OCI-LY3 (cell line): Measurements from ENCODE around the gene KCNIP1.

Experiments used
- H2AFZ ChIP-seq: fragments of 200-600, 300-600 bp; shearing (Covaris generic); 2 replicates; pipeline ENCODE4 v1.6.0; 2014; ENCODE audit warnings: antibody characterized with exemption, low read depth, low read length
- H3K27ac ChIP-seq: fragments of 200-600, 300-600 bp; sonication (generic); 2 replicates; pipeline ENCODE4 v1.5.1; 2014; ENCODE audit warnings: mild to moderate bottlenecking, low read length, moderate library complexity, mixed read lengths
- H3K27me3 ChIP-seq: fragments of 200-600, 300-600 bp; sonication (generic); 2 replicates; pipeline ENCODE4 v1.6.1; 2014; ENCODE audit warnings: low read depth, low read length, mixed read lengths
- H3K36me3 ChIP-seq: fragments of 200-600, 300-600 bp; sonication (generic); replicated peaks from 2 replicates; pipeline ENCODE3; 2014; ENCODE audit warnings: low read depth, low read length, mixed read lengths
- H3K4me1 ChIP-seq: fragments of 300-600, 200-600 bp; sonication (generic); 2 replicates; pipeline ENCODE4 v1.6.1; 2014; ENCODE audit warnings: low read length, mixed read lengths
- H3K4me2 ChIP-seq: fragments of 200-600, 300-600 bp; sonication (generic); 2 replicates; pipeline ENCODE4 v1.6.1; 2014; ENCODE audit warnings: low read length, mixed read lengths
- H3K4me3 ChIP-seq: fragments of 300-600, 200-600 bp; sonication (generic); 2 replicates; pipeline ENCODE4 v1.5.1; 2014; ENCODE audit warnings: antibody characterized with exemption, mild to moderate bottlenecking, low read length, moderate library complexity
- H3K79me2 ChIP-seq: fragments of 300-600, 200-600 bp; shearing (Covaris generic); 2 replicates; pipeline ENCODE4 v1.6.1; 2014; ENCODE audit warnings: mild to moderate bottlenecking, low read length, mixed read lengths
- H3K9ac ChIP-seq: fragments of 300-600, 200-600 bp; shearing (Covaris generic); 2 replicates; pipeline ENCODE4 v1.6.0; 2014; ENCODE audit warnings: mild to moderate bottlenecking, low read length, moderate library complexity
- H3K9me3 ChIP-seq: fragments of 200-600, 300-600 bp; shearing (Covaris generic); 2 replicates; pipeline ENCODE4 v1.6.1; 2014; ENCODE audit warnings: low read length, mixed read lengths; ENCODE audit not compliant: insufficient read depth
- H4K20me1 ChIP-seq: fragments of 200-600, 300-600 bp; sonication (generic); 2 replicates; pipeline ENCODE4 v1.6.1; 2016; ENCODE audit warnings: low read length, mixed read lengths; ENCODE audit not compliant: insufficient read depth
- CTCF ChIP-seq: fragments of 200-600, 300-600 bp; sonication (generic); IDR thresholded peaks from 2 replicates; pipeline ENCODE4 v1.5.1; 2014; ENCODE audit warnings: antibody characterized with exemption, low read length, low read depth
- EZH2phosphoT487 ChIP-seq: fragments of 200-600 bp; shearing (Covaris generic); IDR thresholded peaks from 2 replicates; pipeline ENCODE4 v1.6.1; 2018; ENCODE audit warnings: antibody characterized with exemption, mixed run types, low read depth

Gene KCNIP1

DNA sequence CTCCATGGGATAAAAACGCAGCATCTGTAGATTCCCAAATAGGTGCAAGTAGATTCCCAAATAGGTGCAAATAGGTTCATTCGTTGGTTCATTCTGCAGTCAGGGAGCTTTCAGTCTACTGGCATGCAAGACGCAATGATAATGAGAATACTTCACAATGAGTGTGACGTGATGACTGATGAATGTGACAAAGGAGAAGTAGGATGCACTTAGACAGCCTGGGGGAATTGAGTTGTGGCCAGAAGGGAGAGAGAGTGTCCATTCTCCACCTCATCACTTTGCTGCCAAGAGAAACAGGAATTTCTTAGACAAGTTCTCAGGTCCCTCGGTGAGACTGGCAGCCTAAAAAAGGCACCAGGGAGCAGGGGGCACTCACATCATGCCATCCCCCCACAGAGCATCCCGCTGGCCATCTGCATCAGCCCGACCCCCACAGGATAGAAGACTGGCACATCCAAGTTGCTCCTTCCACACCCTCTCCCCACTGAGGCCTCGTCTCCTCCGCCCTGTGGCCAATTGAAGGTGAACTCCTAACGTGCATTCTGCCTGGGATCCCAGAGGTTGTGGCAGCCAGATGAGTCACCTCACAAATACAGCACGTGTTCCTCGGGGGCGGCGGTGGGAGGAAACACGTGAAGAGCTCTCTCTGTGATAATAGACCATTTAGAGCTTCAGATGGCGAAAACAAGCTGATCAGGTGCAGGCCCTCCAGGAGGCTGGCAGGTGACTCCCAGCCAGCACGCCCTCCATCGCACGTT is 19.9 kb upstream of the KCNIP1 start:
- Histone ChIP-seq H3K27me3 (peaks cover 10% of the 10 kb centered on the region; the same call in 1 of the 2 replicates), H3K79me2 (no peaks in the 10 kb centered on the region), H2AFZ (peak overlapping the region; percentile 47), H3K9me3 (no peaks in the 10 kb centered on the region), H3K4me2 (peak overlapping the region; percentile 74), H4K20me1 (no peaks in the 10 kb centered on the region), H3K36me3 (no peaks in the 10 kb centered on the region), H3K4me1 (peaks cover 51% of the 10 kb centered on the region), H3K27ac (no peak overlapping the region), H3K4me3 (peak overlapping the region; percentile 31; the same call in 1 of the 2 replicates), H3K9ac (no peak overlapping the region)
- TF ChIP-seq CTCF = no peak
- TF ChIP-seq EZH2phosphoT487 = no peak

DNA sequence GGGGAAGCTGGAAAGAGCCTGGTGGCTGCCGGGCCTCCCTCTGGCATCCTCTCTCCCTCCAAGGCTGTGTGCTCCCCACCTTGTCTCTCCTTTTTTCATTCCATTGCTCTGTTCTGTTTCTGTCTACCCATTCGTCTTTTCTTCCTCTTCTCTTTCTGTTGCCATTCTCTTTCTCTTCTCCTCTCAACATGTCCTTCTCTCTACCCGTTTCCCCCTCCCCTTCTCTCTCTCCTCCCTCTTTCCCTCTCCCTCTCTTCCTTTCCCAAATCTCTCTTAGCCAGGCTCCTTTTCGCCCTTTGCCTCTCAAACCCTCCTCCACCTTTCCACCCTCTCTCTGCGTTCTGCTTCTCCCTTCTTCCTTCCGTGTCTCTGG is 19.4 kb upstream of the KCNIP1 start:
- H3K27ac ChIP-seq = no peak overlapping the region
- peak overlapping the region; percentile 74 for H3K4me2 ChIP-seq
- H3K4me1 ChIP-seq = peaks cover 50% of the 10 kb centered on the region
- H3K9me3 ChIP-seq = no peaks in the 10 kb centered on the region
- H2AFZ ChIP-seq = peak overlapping the region; percentile 47
- H4K20me1 ChIP-seq = no peaks in the 10 kb centered on the region
- H3K79me2 ChIP-seq = no peaks in the 10 kb centered on the region
- H3K9ac ChIP-seq = no peak overlapping the region
- peaks cover 9% of the 10 kb centered on the region; the same call in 1 of the 2 replicates for H3K27me3 ChIP-seq
- TF ChIP-seq EZH2phosphoT487 = no peak
- TF ChIP-seq CTCF = no peak
- H3K4me3 ChIP-seq = peak overlapping the region; percentile 31; the same call in 1 of the 2 replicates
- no peaks in the 10 kb centered on the region for H3K36me3 ChIP-seq

DNA sequence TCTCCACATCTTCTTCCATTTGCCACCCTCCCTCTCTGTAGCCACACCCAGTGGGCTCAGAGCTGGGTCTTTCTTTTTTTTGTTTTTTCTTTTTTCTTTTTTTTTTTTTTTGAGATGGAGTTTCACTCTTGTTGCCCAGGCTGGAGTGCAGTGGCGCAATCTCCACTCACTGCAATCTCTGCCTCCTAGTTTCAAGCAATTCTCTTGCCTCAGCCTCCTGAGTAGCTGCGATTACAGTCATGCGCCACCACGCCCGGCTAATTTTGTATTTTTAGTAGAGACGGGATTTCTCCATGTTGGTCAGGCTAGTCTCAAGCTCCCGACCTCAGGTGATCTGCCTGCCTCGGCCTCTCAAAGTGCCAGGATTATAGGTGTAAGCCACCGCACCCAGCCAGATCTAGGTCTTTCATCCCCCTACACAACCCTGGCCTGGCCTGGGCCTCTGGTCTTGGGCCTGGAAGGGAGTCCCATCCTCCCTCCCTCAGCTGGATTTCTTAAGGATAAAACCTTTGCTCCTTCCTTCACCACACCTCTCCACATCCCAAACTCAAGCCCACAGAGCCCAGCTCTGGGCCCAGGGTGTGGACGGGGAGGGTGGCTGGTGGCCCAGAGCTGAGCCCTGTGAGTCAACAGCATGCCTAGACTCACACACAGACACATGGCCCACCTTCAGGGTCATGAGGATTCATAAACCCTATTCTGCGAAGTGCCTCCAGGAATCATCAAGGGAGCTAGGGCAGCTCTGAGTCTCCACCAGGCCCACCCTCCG is 18.8 kb upstream of the KCNIP1 start:
- Histone ChIP-seq H3K4me1 (peaks cover 45% of the 10 kb centered on the region), H3K27ac (no peak overlapping the region), H2AFZ (no peak overlapping the region)

More for the DNA sequence above, 18.8 kb upstream of the KCNIP1 start:
- H4K20me1 ChIP-seq = no peaks in the 10 kb centered on the region
- H3K4me2 ChIP-seq = 0 out of 2 replicates have a peak overlapping the region, but pooled peaks have one; percentile 74
- no peak overlapping the region for H3K9ac ChIP-seq
- no peaks in the 10 kb centered on the region for H3K9me3 ChIP-seq
- TF ChIP-seq CTCF (no peak), EZH2phosphoT487 (no peak)
- no peak overlapping the region for H3K4me3 ChIP-seq
- no peaks in the 10 kb centered on the region for H3K36me3 ChIP-seq
- no peaks in the 10 kb centered on the region for H3K79me2 ChIP-seq
- peaks cover 9% of the 10 kb centered on the region; the same call in 1 of the 2 replicates for H3K27me3 ChIP-seq
